DOHH2 (cell line): ENCODE measurements around the gene CCR5AS.

Experiments
- H3F3A ChIP-seq: fragments of 200-600 bp; sonication (generic), shearing (Covaris generic); 2 replicates; pipeline ENCODE4 v1.6.0; 2016; ENCODE audit warnings: antibody characterized with exemption, mild to moderate bottlenecking; ENCODE audit not compliant: control insufficient read depth, insufficient read depth
- H3K27ac ChIP-seq: fragments of 200-600 bp; sonication (generic); 2 replicates; pipeline ENCODE4 v1.5.1; 2014; ENCODE audit warnings: low read depth, mild to moderate bottlenecking, low read length, moderate library complexity
- H3K27me3 ChIP-seq: fragments of 200-600 bp; sonication (generic); 2 replicates; pipeline ENCODE4 v1.6.1; 2014; ENCODE audit warnings: mild to moderate bottlenecking, low read length, mixed read lengths; ENCODE audit not compliant: control insufficient read depth
- H3K36me3 ChIP-seq: fragments of 200-600 bp; sonication (generic); 2 replicates; pipeline ENCODE4 v1.6.1; 2014; ENCODE audit warnings: mild to moderate bottlenecking, low read length, moderate library complexity, mixed read lengths; ENCODE audit not compliant: control insufficient read depth
- H3K4me1 ChIP-seq: fragments of 200-600 bp; sonication (generic); 2 replicates; pipeline ENCODE4 v1.6.1; 2014; ENCODE audit warnings: mild to moderate bottlenecking, low read length, mixed read lengths; ENCODE audit not compliant: control insufficient read depth
- H3K4me2 ChIP-seq: fragments of 200-600 bp; sonication (generic); 2 replicates; pipeline ENCODE4 v1.6.0; 2014; ENCODE audit warnings: mild to moderate bottlenecking, low read length, moderate library complexity
- H3K4me3 ChIP-seq: fragments of 200-600 bp; sonication (generic); 2 replicates; pipeline ENCODE4 v1.5.1; 2014; ENCODE audit warnings: mild to moderate bottlenecking, low read length, mixed read lengths
- H3K79me2 ChIP-seq: fragments of 200-600 bp; sonication (generic); 2 replicates; pipeline ENCODE4 v1.6.1; 2014; ENCODE audit warnings: mild to moderate bottlenecking, low read length, mixed read lengths; ENCODE audit not compliant: control insufficient read depth
- H3K9me2 ChIP-seq: fragments of 200-600 bp; sonication (generic); replicated peaks from 2 replicates; pipeline ENCODE4 v1.6.1; 2014; ENCODE audit warnings: mild to moderate bottlenecking, low read length, mixed read lengths; ENCODE audit not compliant: control insufficient read depth
- H3K9me3 ChIP-seq: fragments of 200-600 bp; sonication (generic); 2 replicates; pipeline ENCODE4 v1.6.1; 2014; ENCODE audit warnings: antibody characterized with exemption, low read length, mixed read lengths; ENCODE audit not compliant: control insufficient read depth, insufficient read depth
- H4K20me1 ChIP-seq: fragments of 200-600 bp; sonication (generic); 2 replicates; pipeline ENCODE4 v1.6.0; 2014; ENCODE audit warnings: low read depth, mild to moderate bottlenecking, antibody characterized with exemption, low read length, moderate library complexity; ENCODE audit not compliant: control insufficient read depth, insufficient read depth
- EZH2phosphoT487 ChIP-seq: fragments of 200-600 bp; sonication (generic); IDR thresholded peaks from 2 replicates; pipeline ENCODE4 v1.6.1; 2017; ENCODE audit warnings: borderline replicate concordance, mild to moderate bottlenecking, antibody characterized with exemption, low read length, moderate library complexity, mixed read lengths
- TF ChIP-seq, protein P1 (sequence below): fragments of 200-600 bp; sonication (generic); IDR thresholded peaks from one replicate; pipeline ENCODE4 v1.5.1; 2014; ENCODE audit warnings: antibody characterized with exemption, mild to moderate bottlenecking, low read depth, low read length; ENCODE audit not compliant: poor library complexity, severe bottlenecking

Gene CCR5AS

DNA sequence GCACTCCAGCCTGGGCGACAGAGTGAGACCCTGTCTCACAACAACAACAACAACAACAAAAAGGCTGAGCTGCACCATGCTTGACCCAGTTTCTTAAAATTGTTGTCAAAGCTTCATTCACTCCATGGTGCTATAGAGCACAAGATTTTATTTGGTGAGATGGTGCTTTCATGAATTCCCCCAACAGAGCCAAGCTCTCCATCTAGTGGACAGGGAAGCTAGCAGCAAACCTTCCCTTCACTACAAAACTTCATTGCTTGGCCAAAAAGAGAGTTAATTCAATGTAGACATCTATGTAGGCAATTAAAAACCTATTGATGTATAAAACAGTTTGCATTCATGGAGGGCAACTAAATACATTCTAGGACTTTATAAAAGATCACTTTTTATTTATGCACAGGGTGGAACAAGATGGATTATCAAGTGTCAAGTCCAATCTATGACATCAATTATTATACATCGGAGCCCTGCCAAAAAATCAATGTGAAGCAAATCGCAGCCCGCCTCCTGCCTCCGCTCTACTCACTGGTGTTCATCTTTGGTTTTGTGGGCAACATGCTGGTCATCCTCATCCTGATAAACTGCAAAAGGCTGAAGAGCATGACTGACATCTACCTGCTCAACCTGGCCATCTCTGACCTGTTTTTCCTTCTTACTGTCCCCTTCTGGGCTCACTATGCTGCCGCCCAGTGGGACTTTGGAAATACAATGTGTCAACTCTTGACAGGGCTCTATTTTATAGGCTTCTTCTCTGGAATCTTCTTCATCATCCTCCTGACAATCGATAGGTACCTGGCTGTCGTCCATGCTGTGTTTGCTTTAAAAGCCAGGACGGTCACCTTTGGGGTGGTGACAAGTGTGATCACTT, 34.1 kb downstream of the CCR5AS start:
- H3K27me3 ChIP-seq: peaks cover 46% of the 10 kb centered on the region
- H3F3A ChIP-seq: no peaks in the 10 kb centered on the region
- H3K4me2 ChIP-seq: no peak overlapping the region
- no peaks in the 10 kb centered on the region for H3K9me2 ChIP-seq
- no peaks in the 10 kb centered on the region for H3K36me3 ChIP-seq
- no peak overlapping the region for H3K27ac ChIP-seq
- TF ChIP-seq, protein P1, sequence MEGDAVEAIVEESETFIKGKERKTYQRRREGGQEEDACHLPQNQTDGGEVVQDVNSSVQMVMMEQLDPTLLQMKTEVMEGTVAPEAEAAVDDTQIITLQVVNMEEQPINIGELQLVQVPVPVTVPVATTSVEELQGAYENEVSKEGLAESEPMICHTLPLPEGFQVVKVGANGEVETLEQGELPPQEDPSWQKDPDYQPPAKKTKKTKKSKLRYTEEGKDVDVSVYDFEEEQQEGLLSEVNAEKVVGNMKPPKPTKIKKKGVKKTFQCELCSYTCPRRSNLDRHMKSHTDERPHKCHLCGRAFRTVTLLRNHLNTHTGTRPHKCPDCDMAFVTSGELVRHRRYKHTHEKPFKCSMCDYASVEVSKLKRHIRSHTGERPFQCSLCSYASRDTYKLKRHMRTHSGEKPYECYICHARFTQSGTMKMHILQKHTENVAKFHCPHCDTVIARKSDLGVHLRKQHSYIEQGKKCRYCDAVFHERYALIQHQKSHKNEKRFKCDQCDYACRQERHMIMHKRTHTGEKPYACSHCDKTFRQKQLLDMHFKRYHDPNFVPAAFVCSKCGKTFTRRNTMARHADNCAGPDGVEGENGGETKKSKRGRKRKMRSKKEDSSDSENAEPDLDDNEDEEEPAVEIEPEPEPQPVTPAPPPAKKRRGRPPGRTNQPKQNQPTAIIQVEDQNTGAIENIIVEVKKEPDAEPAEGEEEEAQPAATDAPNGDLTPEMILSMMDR: peak; percentile 47
- no peak for TF ChIP-seq EZH2phosphoT487
- no peaks in the 10 kb centered on the region for H4K20me1 ChIP-seq
- no peaks in the 10 kb centered on the region for H3K79me2 ChIP-seq
- H3K9me3 ChIP-seq: no peaks in the 10 kb centered on the region
- H3K4me1 ChIP-seq: no peaks in the 10 kb centered on the region
- no peak overlapping the region for H3K4me3 ChIP-seq

DNA sequence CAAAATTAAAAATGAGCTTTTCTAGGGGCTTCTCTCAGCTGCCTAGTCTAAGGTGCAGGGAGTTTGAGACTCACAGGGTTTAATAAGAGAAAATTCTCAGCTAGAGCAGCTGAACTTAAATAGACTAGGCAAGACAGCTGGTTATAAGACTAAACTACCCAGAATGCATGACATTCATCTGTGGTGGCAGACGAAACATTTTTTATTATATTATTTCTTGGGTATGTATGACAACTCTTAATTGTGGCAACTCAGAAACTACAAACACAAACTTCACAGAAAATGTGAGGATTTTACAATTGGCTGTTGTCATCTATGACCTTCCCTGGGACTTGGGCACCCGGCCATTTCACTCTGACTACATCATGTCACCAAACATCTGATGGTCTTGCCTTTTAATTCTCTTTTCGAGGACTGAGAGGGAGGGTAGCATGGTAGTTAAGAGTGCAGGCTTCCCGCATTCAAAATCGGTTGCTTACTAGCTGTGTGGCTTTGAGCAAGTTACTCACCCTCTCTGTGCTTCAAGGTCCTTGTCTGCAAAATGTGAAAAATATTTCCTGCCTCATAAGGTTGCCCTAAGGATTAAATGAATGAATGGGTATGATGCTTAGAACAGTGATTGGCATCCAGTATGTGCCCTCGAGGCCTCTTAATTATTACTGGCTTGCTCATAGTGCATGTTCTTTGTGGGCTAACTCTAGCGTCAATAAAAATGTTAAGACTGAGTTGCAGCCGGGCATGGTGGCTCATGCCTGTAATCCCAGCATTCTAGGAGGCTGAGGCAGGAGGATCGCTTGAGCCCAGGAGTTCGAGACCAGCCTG, 35.1 kb downstream of the CCR5AS start:
- Histone ChIP-seq H3F3A (no peaks in the 10 kb centered on the region), H3K4me3 (no peak overlapping the region), H3K9me2 (no peaks in the 10 kb centered on the region), H3K79me2 (no peaks in the 10 kb centered on the region), H3K27me3 (peaks cover 46% of the 10 kb centered on the region), H3K36me3 (no peaks in the 10 kb centered on the region), H3K4me1 (no peaks in the 10 kb centered on the region), H4K20me1 (no peaks in the 10 kb centered on the region), H3K4me2 (no peak overlapping the region), H3K27ac (no peak overlapping the region), H3K9me3 (no peaks in the 10 kb centered on the region)
- TF ChIP-seq EZH2phosphoT487: no peak
- TF ChIP-seq, protein P1: no peak

DNA sequence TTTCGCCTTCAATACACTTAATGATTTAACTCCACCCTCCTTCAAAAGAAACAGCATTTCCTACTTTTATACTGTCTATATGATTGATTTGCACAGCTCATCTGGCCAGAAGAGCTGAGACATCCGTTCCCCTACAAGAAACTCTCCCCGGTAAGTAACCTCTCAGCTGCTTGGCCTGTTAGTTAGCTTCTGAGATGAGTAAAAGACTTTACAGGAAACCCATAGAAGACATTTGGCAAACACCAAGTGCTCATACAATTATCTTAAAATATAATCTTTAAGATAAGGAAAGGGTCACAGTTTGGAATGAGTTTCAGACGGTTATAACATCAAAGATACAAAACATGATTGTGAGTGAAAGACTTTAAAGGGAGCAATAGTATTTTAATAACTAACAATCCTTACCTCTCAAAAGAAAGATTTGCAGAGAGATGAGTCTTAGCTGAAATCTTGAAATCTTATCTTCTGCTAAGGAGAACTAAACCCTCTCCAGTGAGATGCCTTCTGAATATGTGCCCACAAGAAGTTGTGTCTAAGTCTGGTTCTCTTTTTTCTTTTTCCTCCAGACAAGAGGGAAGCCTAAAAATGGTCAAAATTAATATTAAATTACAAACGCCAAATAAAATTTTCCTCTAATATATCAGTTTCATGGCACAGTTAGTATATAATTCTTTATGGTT, 35.9 kb downstream of the CCR5AS start, which contains the start of gene CCR5:
Gene CCR5 (plus strand): TSS at position 108 of the 680 bp plus-strand sequence. CDS start 1,957 bp downstream, outside the sequence.
- no peaks in the 10 kb centered on the region for H3K79me2 ChIP-seq
- H3F3A ChIP-seq: no peaks in the 10 kb centered on the region
- H3K4me3 ChIP-seq: no peak within 1 kb of the TSS
- no peaks in the 10 kb centered on the region for H3K4me1 ChIP-seq
- no peak within 1 kb of the TSS for H3K27ac ChIP-seq
- no peaks in the 10 kb centered on the region for H4K20me1 ChIP-seq
- no peaks in the 10 kb centered on the region for H3K9me3 ChIP-seq
- TF ChIP-seq, protein P1: no peak
- TF ChIP-seq EZH2phosphoT487: no peak
- no peaks in the 10 kb centered on the region for H3K36me3 ChIP-seq
- no peak within 1 kb of the TSS for H3K4me2 ChIP-seq
- H3K27me3 ChIP-seq: peaks cover 46% of the 10 kb centered on the region
- no peaks in the 10 kb centered on the region for H3K9me2 ChIP-seq
